ENCODE results near the gene REXO1.

GRCh38 chr19:1806184-1807029 lies 41.9 kb downstream of the REXO1 start:
- TF ChIP-seq CTCF (IDR thresholded peaks at IDR 0.05) (no peak), POLR2A (IDR thresholded peaks at IDR 0.05) (no peak)
